GM23338 (cell line): Measurements from ENCODE around the gene CDV3.

Source experiments
- EZH2 ChIP-seq: fragments of 200-600 bp; sonication (generic); IDR thresholded peaks from one replicate; pipeline ENCODE4 v1.8.0; 2017; ENCODE audit warnings: antibody characterized with exemption, mild to moderate bottlenecking, low read depth; ENCODE audit not compliant: unreplicated experiment
- ZNF331 ChIP-seq: fragments of 250-450 bp; sonication (Bioruptor Pico); IDR thresholded peaks from 2 replicates; pipeline ENCODE4 v1.5.0; 2020; ENCODE audit warnings: low read depth, mild to moderate bottlenecking, moderate library complexity

DNA sequence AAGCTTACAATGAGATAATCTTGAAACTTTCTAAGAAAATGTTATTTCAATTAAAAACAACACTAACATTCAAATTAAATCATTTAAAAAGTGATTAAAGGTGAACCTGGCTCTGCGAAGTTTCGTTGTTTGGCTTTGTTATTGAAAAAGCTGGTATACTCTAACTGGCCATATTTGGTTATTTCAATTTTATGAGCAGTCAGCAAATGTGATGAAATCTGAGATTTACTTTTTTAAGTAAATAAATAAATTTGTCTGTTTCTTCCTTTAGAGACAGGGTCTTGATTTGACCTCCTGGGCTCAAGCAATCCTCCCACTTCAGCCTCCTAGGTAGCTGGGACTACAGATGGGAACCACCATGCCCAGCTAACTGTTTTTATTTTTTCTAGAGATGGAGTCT is 38.0 kb downstream of the CDV3 start:
- TF ChIP-seq EZH2: no peak
- no peak for TF ChIP-seq ZNF331 (CRISPR knock-in tag)
